IPS DF 19.7 (cell line): Measurements from ENCODE around the gene UBE2B.

Source experiments
- DNase-seq: peaks from one replicate; pipeline ENCODE4 v3.0.0-alpha.2; 2013; ENCODE audit warnings: low read depth, low spot score

UBE2B gene

GRCh38 chr5:134437340-134437846 lies 66.0 kb downstream of the UBE2B start:
- DNase-seq = no peak

GRCh38 chr5:134437847-134438581 lies 66.6 kb downstream of the UBE2B start:
- DNase-seq = no peak

- no peak for DNase-seq
These were observed 67.4 kb downstream of the UBE2B start for GRCh38 chr5:134438721-134439123.

- DNase-seq = peak; percentile 71
These were observed 67.9 kb downstream of the UBE2B start for GRCh38 chr5:134439210-134439654.

- no peak for DNase-seq
These were observed 68.9 kb downstream of the UBE2B start for GRCh38 chr5:134440201-134440755.
